ENCODE results near the gene CD2AP.

The CD2AP gene

DNA sequence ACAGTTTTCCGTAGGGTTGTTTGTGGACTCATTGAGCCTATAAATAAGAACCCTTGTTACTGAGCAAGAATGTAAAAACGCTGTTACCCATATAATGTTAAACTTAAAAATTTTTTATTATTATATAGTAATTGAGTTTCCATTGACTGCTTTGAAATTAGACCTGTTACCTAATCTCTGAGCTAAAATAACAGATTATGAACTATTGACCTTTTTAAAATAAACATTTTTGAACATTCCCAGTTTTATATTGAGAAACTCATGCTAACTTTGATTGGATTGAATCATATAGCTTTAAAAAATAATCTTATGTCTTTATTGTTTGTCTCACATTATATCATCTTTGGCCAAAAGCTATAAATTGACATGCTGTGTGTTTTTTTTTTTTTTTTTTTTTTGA, 95.5 kb downstream of the CD2AP start:
- DNase-seq, result no peak

- no peak for DNase-seq
These were observed 97.2 kb downstream of the CD2AP start for GRCh38 chr6:47574789-47575188.

- DNase-seq, result no peak
These were observed 101.5 kb downstream of the CD2AP start for GRCh38 chr6:47579040-47579439.

GRCh38 chr6:47581591-47581990, 104.0 kb downstream of the CD2AP start:
- DNase-seq, result no peak

DNA sequence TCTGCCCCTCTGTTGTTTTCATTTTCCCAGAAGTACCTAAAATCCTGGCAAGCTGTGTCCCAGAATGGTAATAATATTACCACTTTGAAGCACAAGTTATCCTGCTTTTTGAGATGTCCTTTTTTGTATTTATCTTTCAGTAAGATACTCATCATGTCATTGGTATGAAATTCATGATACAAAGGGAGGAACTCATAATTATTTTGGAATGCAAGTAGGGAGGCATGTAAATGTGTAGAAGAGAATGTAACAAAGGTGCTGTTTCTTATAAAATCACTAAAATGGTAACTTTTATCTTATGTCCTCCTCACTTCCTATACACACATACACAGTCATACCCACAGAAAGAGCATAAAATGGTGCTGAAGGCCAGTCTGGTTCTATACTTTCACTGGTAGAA, 109.9 kb downstream of the CD2AP start:
- no peak for DNase-seq

DNA sequence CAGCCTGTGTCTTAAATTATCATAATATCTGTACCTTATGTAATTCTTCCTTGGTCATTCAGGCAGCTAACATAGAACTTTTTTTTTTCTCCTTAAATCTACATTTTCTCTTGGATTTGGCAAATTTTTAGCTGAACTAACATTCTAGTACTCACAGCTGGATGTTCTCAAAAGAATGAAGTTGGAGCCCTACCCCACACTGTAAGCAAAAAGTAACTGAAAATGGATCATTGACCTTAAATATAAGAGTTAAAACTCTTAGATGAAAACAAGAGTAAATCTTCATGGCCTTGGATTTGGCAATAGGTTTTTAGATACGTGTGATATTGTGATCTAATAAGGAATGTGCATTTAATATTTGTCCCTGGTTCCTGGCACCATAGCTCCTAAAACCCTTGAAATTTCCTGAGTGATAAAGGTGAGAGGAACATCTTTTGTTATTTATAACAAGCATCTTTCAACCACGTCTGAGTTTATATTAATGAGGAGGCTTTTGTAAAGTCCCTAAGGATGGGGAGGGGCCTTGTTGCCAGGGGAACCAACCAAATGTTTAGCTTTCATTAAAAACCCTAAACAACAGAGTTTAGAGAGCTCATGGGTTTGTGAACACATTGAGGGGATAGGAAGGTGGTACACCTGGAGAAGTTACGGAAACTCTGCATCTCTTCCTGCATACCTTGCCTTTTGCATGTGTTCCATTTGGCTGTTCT, 114.7 kb downstream of the CD2AP start:
- DNase-seq, result no peak

GRCh38 chr6:47593979-47594378, 116.4 kb downstream of the CD2AP start:
- DNase-seq, result no peak

DNA sequence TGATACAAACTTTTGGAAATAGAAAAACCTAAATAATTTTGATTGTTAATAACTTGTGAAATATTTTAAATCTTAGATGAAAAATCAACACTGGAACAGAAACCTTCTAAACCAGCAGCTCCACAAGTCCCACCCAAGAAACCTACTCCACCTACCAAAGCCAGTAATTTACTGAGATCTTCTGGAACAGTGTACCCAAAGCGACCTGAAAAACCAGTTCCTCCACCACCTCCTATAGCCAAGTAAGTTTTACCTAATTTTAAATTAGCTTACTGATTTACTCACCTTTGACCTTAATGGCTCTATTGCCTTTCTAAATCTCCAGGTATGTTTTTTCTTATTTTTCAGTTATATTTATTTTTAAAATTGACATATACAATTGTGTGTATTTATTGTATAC, 118.2 kb downstream of the CD2AP start:
- DNase-seq, result no peak

- no peak for DNase-seq
These were observed 120.8 kb downstream of the CD2AP start for GRCh38 chr6:47598367-47598766.

DNA sequence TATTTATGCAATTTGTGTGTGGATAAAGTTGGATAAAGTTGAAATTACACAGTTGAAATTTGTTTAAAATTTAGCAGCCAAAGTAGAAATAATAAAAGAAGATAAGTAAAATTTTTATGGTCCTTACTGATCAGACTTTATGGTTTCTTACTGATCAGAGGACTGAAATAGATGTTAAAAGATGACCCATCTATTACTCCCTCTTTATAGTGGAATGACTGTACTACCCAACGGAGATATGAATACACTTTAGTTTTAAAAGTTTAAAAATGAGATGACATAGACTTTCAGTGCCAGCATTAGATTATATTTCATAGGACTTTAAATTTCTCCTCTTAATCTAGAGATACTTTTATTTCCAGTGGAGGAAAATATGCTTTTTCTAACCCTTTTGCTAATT, 121.9 kb downstream of the CD2AP start:
- DNase-seq, result no peak

- no peak for DNase-seq
These were observed 125.6 kb downstream of the CD2AP start for GRCh38 chr6:47603227-47603626.

GRCh38 chr6:47603995-47604394, 126.4 kb downstream of the CD2AP start:
- no peak for DNase-seq

- no peak for DNase-seq
These were observed 144.4 kb downstream of the CD2AP start for GRCh38 chr6:47621838-47622449.

DNA sequence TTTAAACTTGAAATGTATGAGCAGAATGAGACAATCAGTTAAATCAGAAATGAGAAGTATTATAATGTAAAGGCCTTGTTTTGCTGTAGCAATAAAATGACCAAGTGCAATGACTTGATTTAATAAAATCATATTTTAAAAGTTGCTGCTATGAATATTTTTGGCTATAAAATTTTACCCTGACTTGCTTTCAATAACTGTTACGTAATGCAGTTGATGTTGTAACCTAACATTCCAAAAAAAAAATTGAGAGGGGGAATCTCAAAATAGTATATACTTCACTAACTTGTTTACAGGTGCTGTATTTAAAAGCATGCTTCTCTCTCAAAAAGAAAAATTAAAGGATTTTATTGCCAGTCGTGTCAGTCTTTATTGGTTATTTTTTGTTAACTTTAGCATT, 149.2 kb downstream of the CD2AP start:
- no peak for DNase-seq

- no peak for DNase-seq
These were observed 151.1 kb downstream of the CD2AP start for GRCh38 chr6:47628448-47629272.

DNA sequence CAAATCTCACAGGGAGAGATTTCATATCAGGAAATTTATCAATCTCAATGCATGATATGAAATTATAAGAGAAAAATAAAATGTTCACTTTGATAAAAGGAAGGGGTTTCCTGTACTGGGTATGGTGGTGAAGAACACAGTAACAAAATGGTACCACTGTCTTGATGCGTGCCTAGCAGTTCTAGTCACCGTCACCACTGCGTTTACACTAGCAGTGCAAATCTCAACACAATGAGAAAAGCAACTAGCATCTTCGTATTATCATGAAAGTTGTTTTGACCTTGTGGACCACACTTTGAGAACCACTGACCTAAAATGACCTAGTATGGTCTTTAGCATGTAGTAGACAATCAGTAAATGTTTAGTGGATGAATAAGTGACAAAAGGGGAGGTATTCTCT, 152.4 kb downstream of the CD2AP start:
- no peak for DNase-seq

GRCh38 chr6:47630587-47630986, 153.0 kb downstream of the CD2AP start:
- DNase-seq, result no peak

DNA sequence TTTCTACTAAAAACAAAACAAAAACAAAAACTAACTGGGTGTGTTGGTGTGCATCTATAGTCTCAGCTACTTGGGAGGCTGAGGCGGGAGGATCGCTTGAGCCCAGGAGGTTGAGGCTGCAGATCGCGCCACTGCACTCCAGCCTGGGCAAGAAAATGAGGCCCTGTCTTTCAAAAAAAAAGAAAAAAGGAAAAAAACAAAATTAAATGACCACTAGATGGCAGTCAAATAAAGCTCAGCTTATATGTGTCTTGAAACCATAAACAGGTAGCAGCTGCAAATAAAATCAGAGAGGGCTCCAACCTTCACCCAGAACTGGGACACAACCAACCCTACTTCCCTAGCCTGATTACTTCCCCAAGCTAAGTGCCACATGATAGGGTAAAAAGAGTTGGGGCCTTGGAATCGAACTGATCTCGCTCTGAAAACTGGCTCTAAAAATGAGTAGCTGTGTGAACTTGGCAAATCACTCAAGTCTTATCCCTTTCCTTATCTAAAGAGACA, 153.7 kb downstream of the CD2AP start:
- DNase-seq, result no peak

- DNase-seq, result no peak
These were observed 154.2 kb downstream of the CD2AP start for GRCh38 chr6:47631797-47632196.

GRCh38 chr6:47633141-47633540, 155.6 kb downstream of the CD2AP start:
- no peak for DNase-seq

DNA sequence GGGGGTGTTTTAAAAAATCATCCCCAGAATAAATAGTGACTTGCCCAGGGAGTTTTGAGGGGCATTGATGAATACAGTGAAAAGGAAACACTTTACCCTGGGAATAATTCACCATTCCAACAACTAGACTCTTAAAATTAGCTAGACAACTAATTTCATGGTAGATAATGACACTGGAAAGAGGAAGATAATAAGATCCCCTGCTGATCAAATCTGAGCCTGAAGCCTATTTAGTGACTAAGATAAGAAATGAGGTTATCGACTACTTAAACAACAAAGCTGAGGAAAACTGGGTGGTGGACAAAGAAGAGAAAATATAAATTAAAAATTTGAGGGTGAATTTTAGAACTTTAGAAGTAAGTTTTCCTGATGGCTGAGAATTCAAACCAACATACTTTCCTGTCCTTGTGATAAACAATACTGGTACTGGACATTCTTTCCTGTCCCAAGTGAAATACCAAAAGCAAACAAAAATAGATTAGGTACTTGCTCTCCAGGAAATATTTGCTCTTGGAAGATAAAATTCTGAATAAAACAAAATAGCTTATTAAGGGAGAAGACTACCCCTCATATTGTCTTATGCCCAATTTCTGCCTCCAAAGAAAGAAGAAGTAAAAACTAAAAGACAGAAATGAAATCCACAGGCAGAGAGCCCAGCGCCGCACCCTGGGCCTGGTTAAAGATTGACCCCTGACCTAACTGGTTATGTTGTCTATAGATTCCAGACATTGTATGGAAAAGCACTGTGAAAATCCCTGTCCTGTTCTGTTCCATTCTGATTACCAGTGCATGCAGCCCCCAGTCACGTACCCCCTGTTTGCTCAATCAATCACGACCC, 156.8 kb downstream of the CD2AP start:
- no peak for DNase-seq

DNA sequence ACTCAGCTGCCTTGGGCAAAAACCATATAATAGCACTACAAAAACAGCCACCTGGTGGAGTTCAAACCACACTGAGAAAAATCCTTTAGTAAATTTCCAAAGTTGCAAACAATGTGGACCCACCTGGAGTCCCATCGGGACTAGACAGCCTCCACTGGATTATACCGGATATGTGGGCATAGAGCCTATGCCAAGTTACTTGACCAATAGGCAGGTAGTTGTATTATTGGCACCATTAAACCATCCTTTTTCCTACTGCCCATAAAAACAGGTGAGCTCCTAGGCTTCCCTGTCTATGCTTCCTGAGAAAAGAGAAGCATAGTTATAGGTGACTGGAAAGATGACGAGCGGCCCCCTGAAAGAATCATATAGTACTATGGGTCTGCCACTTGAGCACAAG, 169.1 kb downstream of the CD2AP start:
- DNase-seq, result no peak

GRCh38 chr6:47647188-47647587, 169.6 kb downstream of the CD2AP start:
- no peak for DNase-seq

Data from activated CD4-positive, alpha-beta T cell treated with anti-CD3 and anti-CD28 coated beads for 1 hour (primary cell).